T-helper 17 cell (primary cell): Measurements from ENCODE around the gene CDH12. TPM values are rescaled to one million over a fixed set of nuclear protein-coding genes. Genes with fewer than 3 reads are reported as not detected.
"Not testable (repeated sequence)": the region's sequence is repeated elsewhere in the genome, so short reads cannot be mapped to it uniquely, and the experiment has no call there.

Experiments
- ATAC-seq: fragments of 150-1000 bp; cut with Tn5 transposase; 2 replicates; pipeline ENCODE4 v1.10.0; 2021; ENCODE audit warnings: mild to moderate bottlenecking, moderate library complexity
- DNase-seq, 3 donors: peaks; one replicate each; pipeline versions ENCODE4 v3.0.0 to v3.0.0-alpha.2; 2020 to 2021
- H3K9me3 ChIP-seq: one replicate; pipeline ENCODE4 v1.7.0; 2013; ENCODE audit warnings: low read length, mild to moderate bottlenecking; ENCODE audit not compliant: control insufficient read depth, poor library complexity, severe bottlenecking
- H3K27ac Mint-ChIP-seq: one replicate; pipeline ENCODE4 v1.8.0; 2022; ENCODE audit warnings: mild to moderate bottlenecking, moderate library complexity, mixed read lengths
- H3K27me3 Mint-ChIP-seq: one replicate; pipeline ENCODE4 v1.8.0; 2022; ENCODE audit warnings: mixed read lengths
- H3K36me3 Mint-ChIP-seq: one replicate; pipeline ENCODE4 v1.8.0; 2022; ENCODE audit warnings: low read depth, mixed read lengths
- H3K4me1 Mint-ChIP-seq: one replicate; pipeline ENCODE4 v1.8.0; 2022; ENCODE audit warnings: mild to moderate bottlenecking, mixed read lengths
- H3K4me3 Mint-ChIP-seq: one replicate; pipeline ENCODE4 v1.8.0; 2022; ENCODE audit warnings: mild to moderate bottlenecking, moderate library complexity, mixed read lengths
- total RNA-seq, 4 donors: library from RNA in 2 of 4; stranded (reverse) in 2 of 4; gene quantifications; one replicate each; pipeline ENCODE4 v1.2.3 and lab custom pipeline; 2022 to 2026

The CDH12 gene
- total RNA-seq, 2 donors from 2014 or later, result not detected

GRCh38 chr5:22612928-22613327 is 240.2 kb downstream of the CDH12 start:
- DNase-seq (no peak), ATAC-seq (no peak)
- no peaks in the 10 kb centered on the region for H3K4me1 Mint-ChIP-seq
- no peaks in the 10 kb centered on the region for H3K27me3 Mint-ChIP-seq
- no peaks in the 10 kb centered on the region for H3K36me3 Mint-ChIP-seq
- no peak overlapping the region for H3K4me3 Mint-ChIP-seq
- H3K9me3 ChIP-seq, result no peaks in the 10 kb centered on the region
- H3K27ac Mint-ChIP-seq, result no peak overlapping the region

GRCh38 chr5:22611327-22611726 is 241.8 kb downstream of the CDH12 start:
- no peaks in the 10 kb centered on the region for H3K9me3 ChIP-seq
- no peak overlapping the region for H3K27ac Mint-ChIP-seq
- no peaks in the 10 kb centered on the region for H3K27me3 Mint-ChIP-seq
- no peaks in the 10 kb centered on the region for H3K36me3 Mint-ChIP-seq
- ATAC-seq, result no peak
- H3K4me3 Mint-ChIP-seq, result no peak overlapping the region
- no peak for DNase-seq
- H3K4me1 Mint-ChIP-seq, result no peaks in the 10 kb centered on the region

GRCh38 chr5:22607498-22607897 is 245.6 kb downstream of the CDH12 start:
- not testable (repeated sequence) for H3K27ac Mint-ChIP-seq, H3K27me3 Mint-ChIP-seq, ATAC-seq, DNase-seq, H3K36me3 Mint-ChIP-seq, H3K4me3 Mint-ChIP-seq, H3K9me3 ChIP-seq, H3K4me1 Mint-ChIP-seq

- Mint-ChIP-seq H3K27me3 (no peaks in the 10 kb centered on the region), H3K27ac (no peak overlapping the region), H3K4me1 (no peaks in the 10 kb centered on the region), H3K4me3 (no peak overlapping the region), H3K36me3 (no peaks in the 10 kb centered on the region)
- no peak for ATAC-seq
- H3K9me3 ChIP-seq, result peaks cover 2% of the 10 kb centered on the region
- DNase-seq, result no peak
These were observed 247.7 kb downstream of the CDH12 start for GRCh38 chr5:22605473-22605872.

GRCh38 chr5:22604711-22605110 is 248.4 kb downstream of the CDH12 start:
- ATAC-seq (no peak), DNase-seq (no peak)
- H3K9me3 ChIP-seq, result peaks cover 2% of the 10 kb centered on the region
- H3K27me3 Mint-ChIP-seq, result no peaks in the 10 kb centered on the region
- H3K27ac Mint-ChIP-seq, result no peak overlapping the region
- H3K4me3 Mint-ChIP-seq, result no peak overlapping the region
- no peaks in the 10 kb centered on the region for H3K36me3 Mint-ChIP-seq
- no peaks in the 10 kb centered on the region for H3K4me1 Mint-ChIP-seq

GRCh38 chr5:22598796-22599195 is 254.3 kb downstream of the CDH12 start:
- DNase-seq, result no peak
- H3K36me3 Mint-ChIP-seq, result no peaks in the 10 kb centered on the region
- peaks cover 2% of the 10 kb centered on the region for H3K9me3 ChIP-seq
- ATAC-seq, result no peak
- H3K4me3 Mint-ChIP-seq, result no peak overlapping the region
- no peaks in the 10 kb centered on the region for H3K27me3 Mint-ChIP-seq
- no peaks in the 10 kb centered on the region for H3K4me1 Mint-ChIP-seq
- no peak overlapping the region for H3K27ac Mint-ChIP-seq

GRCh38 chr5:22596404-22596970 is 256.7 kb downstream of the CDH12 start:
- DNase-seq, result no peak
- ATAC-seq, result no peak
- H3K4me1 Mint-ChIP-seq, result no peaks in the 10 kb centered on the region
- H3K9me3 ChIP-seq, result no peaks in the 10 kb centered on the region
- H3K27me3 Mint-ChIP-seq, result no peaks in the 10 kb centered on the region
- H3K27ac Mint-ChIP-seq, result no peak overlapping the region
- no peak overlapping the region for H3K4me3 Mint-ChIP-seq
- H3K36me3 Mint-ChIP-seq, result no peaks in the 10 kb centered on the region

GRCh38 chr5:22594491-22594890 is 258.7 kb downstream of the CDH12 start:
- no peaks in the 10 kb centered on the region for H3K9me3 ChIP-seq
- no peaks in the 10 kb centered on the region for H3K4me1 Mint-ChIP-seq
- H3K27ac Mint-ChIP-seq, result no peak overlapping the region
- DNase-seq, result no peak
- H3K36me3 Mint-ChIP-seq, result no peaks in the 10 kb centered on the region
- no peak overlapping the region for H3K4me3 Mint-ChIP-seq
- no peaks in the 10 kb centered on the region for H3K27me3 Mint-ChIP-seq
- ATAC-seq, result no peak

- H3K9me3 ChIP-seq, result no peaks in the 10 kb centered on the region
- no peak overlapping the region for H3K4me3 Mint-ChIP-seq
- H3K27ac Mint-ChIP-seq, result no peak overlapping the region
- no peaks in the 10 kb centered on the region for H3K27me3 Mint-ChIP-seq
- H3K4me1 Mint-ChIP-seq, result no peaks in the 10 kb centered on the region
- H3K36me3 Mint-ChIP-seq, result no peaks in the 10 kb centered on the region
- no peak for DNase-seq
- no peak for ATAC-seq
These were observed 259.6 kb downstream of the CDH12 start for GRCh38 chr5:22593592-22593991.

GRCh38 chr5:22591461-22591860 is 261.7 kb downstream of the CDH12 start:
- Mint-ChIP-seq H3K4me3 (no peak overlapping the region), H3K36me3 (no peaks in the 10 kb centered on the region), H3K4me1 (no peaks in the 10 kb centered on the region), H3K27ac (no peak overlapping the region), H3K27me3 (no peaks in the 10 kb centered on the region)
- ATAC-seq (no peak), DNase-seq (no peak)
- no peaks in the 10 kb centered on the region for H3K9me3 ChIP-seq

- Mint-ChIP-seq H3K27me3 (no peaks in the 10 kb centered on the region), H3K4me1 (no peaks in the 10 kb centered on the region), H3K4me3 (no peak overlapping the region), H3K36me3 (no peaks in the 10 kb centered on the region), H3K27ac (no peak overlapping the region)
- ATAC-seq, result no peak
- no peak for DNase-seq
- no peaks in the 10 kb centered on the region for H3K9me3 ChIP-seq
These were observed 262.4 kb downstream of the CDH12 start for GRCh38 chr5:22590677-22591268.

- Mint-ChIP-seq H3K4me1 (no peaks in the 10 kb centered on the region), H3K27ac (no peak overlapping the region), H3K27me3 (no peaks in the 10 kb centered on the region), H3K4me3 (no peak overlapping the region), H3K36me3 (no peaks in the 10 kb centered on the region)
- ATAC-seq (no peak), DNase-seq (no peak)
- no peaks in the 10 kb centered on the region for H3K9me3 ChIP-seq
These were observed 275.4 kb downstream of the CDH12 start for GRCh38 chr5:22577711-22578110.

- Mint-ChIP-seq H3K27me3 (no peaks in the 10 kb centered on the region), H3K36me3 (no peaks in the 10 kb centered on the region), H3K27ac (no peak overlapping the region), H3K4me1 (no peaks in the 10 kb centered on the region), H3K4me3 (no peak overlapping the region)
- ATAC-seq (no peak), DNase-seq (no peak)
- H3K9me3 ChIP-seq, result no peaks in the 10 kb centered on the region
These were observed 276.1 kb downstream of the CDH12 start for GRCh38 chr5:22577006-22577405.

GRCh38 chr5:22572941-22573340 is 280.2 kb downstream of the CDH12 start:
- no peak for DNase-seq
- H3K4me3 Mint-ChIP-seq, result no peak overlapping the region
- no peak overlapping the region for H3K27ac Mint-ChIP-seq
- H3K4me1 Mint-ChIP-seq, result no peaks in the 10 kb centered on the region
- no peaks in the 10 kb centered on the region for H3K36me3 Mint-ChIP-seq
- ATAC-seq, result no peak
- H3K27me3 Mint-ChIP-seq, result no peaks in the 10 kb centered on the region
- H3K9me3 ChIP-seq, result no peaks in the 10 kb centered on the region
